ENCODE data around the gene SPATA6L. TPM values are rescaled to one million over a fixed set of nuclear protein-coding genes. Genes with fewer than 3 reads are reported as not detected.
"Not testable (repeated sequence)": the region's sequence is repeated elsewhere in the genome, so short reads cannot be mapped to it uniquely, and the experiment has no call there.

The SPATA6L gene
- total RNA-seq, 1 donor from 2014 or later = 8.8 TPM

DNA sequence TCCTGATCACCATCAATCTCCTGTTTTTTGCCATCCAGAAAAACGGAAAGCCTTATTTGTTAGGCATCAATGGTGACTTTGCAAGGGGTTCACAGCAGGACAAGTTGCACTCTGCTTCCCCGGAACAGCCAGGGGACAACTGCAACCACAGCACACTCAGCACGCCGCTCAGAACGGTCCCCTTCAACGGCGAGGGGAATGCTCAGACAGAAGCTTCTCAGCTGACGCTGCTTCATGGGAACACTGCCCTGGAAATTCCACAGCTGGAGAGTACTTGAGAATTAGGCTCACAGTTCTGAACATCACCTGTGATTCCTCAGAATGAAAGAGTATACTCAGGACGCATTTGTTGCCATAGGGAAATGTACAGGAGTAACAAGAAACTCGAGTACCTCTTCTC, 44.3 kb downstream of the SPATA6L start:
- DNase-seq = no peak

DNA sequence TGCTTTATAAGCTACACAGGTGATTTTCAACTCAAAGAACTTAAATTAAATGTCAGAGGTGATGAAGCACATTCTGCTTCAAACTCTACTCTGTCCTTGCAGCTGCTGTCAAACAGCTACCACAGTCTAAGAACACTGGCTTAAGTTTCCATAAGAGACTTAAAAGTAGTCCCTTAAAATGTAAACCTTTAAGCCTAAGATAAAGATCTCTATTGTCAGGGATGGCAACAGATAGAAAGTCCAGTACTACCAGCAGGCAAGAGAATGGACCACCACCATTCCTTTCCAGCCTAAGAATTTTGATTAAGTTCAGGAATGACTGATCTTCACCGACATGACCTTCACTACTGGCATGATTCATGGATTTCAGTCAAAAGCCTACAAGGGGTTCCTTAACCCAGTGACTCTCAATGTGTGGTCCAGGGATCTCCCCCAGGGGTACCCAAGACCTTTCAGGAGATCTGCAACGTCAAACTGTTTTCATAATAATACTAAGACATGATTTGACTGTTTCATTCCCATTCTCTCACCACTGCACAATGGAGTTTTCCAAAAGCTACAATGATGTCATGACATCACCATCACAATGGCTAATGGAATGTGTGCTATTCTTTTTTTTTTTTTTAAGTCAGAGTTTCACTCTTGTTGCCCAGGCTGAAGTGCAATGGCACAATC, 45.3 kb downstream of the SPATA6L start:
- DNase-seq = peak; percentile 46

DNA sequence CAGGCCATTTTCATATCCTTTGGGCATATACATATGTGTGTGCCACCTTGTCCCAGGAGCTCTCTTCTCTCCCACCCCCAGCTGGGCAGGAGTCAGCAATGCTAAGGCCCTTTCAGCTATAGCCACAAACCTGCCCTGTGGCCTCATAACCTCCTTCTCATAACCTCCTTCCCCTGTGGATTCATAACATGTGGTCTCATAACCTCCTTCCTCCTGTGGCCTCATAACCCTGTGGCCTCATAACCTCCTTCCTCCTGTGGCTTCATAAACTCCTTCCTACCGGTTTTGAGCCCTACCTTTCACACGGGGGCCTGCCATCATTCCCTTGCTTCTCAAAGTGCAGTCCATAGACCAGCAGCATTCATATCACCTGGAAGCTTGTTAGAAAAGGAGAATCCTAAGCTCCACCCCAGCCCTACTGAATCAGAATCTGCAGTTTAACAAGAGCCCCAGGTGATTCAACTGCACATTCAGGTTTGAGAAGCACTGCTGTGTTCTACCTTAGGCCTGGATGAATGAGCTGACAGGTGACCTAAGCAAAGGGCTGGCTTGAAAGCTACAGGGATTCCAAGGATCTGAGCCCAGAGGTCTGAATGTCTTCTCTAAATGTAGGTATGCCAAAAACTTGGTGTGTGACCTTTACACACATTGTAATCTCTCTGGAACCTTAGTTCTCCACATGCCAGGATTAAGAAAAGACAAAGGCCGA, 46.1 kb downstream of the SPATA6L start:
- no peak for DNase-seq

DNA sequence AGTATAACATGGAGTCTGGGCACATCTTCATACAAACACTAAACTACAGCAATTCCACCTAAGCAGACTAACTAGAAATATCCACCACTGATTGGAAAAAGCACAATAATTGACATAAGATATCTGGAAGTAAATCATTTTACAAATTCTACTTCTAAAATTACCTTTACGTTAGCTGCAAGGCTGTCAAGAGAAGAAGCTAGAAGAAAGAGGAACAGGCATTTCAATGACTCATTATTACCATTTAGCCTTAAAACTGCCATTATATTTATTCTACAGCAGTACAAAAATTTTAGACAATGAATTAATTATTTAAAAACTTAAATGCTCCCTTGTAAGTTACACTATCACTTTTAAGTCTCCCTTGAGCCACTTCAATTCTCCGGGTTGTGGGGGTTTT, 47.6 kb downstream of the SPATA6L start:
- DNase-seq = no peak

DNA sequence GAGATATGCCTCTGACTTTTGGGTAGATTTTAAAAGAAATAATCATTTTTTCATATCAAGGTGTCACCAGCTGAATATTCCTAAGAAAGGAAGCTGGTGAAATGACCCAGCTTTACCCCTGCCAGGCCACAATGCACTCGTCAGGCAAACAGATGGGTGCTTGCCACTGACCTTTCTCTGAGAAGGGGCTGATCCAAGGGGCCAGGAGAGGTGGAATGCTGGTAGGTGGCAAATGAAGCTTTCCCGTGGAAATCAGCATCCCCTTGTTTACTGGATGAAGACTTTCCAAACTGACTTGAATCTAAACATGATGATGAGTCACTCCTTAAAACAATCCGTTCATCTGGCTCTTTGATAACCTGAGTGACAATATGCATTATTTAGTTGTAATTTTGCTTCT, 48.5 kb downstream of the SPATA6L start:
- DNase-seq = peak; percentile 15

DNA sequence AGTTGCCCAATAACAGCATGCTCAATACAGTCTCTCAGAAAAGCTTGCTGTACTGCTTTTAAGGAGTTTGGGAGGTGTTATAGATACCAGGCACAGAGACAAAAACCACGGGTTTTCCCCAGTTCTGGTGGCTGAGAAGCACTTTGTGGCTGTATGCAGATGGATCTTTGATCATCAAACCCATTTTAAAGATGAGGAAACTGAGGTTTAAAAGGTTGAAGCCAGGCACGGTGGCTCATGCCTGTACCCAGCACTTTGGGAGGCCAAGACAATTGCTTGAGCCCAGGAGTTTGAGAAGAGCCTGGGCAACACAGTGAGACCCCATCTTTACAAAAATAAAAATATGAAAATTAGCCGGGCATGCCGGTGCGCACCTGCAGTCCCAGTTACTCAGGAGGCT, 50.5 kb downstream of the SPATA6L start:
- no peak for DNase-seq

DNA sequence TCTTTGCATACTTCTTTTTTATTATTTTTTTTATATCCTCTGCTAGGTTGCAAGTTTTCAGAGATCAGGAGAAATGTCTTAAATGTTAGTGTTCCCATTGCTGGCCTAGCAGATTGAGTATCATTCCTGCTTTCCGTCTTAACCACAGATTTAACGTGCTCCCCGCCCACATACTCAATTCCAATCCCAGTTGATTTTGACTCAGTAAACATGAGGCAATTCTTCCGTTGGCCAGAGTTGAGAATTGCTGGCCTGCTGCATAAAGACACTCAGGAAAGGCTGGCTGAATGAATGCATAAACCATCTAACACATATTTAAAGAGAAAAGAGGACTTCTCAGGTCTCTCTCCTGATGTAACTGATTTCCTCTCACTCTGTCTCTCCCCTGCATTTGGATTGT, 51.0 kb downstream of the SPATA6L start:
- DNase-seq = no peak

DNA sequence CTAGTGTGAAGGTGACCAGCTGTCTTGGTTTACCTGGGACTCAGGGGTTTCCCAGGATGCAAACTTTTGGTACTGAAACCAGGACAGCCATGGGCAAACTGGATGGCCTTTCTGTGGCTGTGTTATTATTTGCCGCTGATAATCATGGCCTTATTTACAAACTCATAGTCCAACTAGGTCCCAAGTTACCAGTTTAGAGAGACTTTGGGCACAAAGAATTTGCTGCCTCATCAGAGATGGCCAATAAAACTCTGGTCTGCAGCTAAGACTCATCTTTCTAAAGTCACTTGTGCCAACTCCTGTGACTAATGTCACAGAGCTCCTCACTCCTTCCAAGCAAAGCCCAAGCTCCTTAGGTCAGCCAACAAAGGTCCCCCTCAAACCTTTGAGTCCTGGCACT, 51.7 kb downstream of the SPATA6L start:
- no peak for DNase-seq

DNA sequence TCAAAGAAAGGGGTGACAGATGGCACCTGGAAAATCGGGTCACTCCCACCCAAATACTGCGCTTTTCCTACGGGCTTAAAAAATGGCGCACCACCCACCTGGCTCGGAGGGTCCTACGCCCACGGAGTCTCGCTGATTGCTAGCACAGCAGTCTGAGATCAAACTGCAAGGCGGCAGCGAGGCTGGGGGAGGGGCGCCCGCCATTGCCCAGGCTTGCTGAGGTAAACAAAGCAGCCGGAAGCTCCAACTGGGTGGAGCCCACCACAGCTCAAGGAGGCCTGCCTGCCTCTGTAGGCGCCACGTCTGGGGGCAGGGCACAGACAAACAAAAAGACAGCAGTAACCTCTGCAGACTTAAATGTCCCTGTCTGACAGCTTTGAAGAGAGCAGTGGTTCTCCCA, 60.2 kb downstream of the SPATA6L start:
- not testable (repeated sequence) for DNase-seq

DNA sequence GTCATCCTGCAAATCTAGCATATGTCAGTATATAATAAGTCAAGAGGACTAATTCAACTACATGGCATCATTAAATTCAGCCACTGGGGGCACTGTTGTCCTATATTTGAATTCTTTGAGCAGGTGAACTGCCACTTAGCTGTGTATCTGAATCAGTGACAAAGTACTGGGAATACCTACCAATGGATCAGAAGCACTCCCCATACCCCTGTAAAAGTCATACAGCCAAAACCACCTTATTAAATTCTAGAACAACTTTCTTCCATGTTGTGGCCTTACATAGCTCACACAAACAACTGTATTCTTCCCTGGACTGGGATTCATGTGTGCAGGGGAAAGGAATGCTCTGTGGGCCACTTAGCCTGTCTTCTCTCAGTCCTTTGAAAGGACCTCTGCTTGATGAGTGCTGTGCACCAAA, 61.6 kb downstream of the SPATA6L start:
- peak; percentile 84 for DNase-seq

DNA sequence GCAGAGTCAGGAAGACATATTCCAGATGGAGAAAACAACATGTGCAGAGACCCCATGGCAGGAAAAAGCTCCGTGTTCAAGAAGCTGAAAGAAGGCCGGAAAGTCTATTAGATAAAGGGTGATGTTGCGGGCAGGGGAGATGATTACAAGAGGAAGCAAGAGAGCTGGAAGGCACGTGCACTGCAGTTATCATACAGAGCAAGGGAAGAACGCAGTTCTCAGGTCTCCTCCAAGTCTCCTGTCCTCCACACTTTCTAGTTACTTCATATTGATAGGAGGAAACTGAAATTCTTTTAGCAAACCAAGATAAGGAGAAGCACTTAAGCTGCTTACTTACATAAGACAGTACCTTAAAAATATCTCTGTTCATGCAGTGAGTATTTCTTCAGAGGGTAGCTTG, 62.5 kb downstream of the SPATA6L start:
- DNase-seq = no peak

DNA sequence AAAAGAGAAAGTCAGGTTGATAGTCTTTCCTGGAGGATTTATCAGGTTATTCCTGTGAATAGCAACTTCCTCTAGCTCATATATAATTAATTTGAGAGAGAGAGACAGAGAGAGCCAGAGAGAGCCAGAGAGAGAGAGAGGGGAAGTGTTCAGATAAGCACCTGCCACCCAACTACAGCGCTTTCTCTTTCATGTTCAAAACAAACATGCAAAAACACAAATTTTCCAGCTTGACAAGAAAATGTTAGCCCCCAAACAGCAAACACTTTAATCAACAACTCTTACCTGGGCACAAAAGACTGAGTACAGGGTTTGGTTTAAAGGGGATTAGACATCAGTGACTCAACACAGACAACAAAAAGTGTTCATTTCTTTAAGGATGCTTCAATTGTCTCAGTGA, 65.9 kb downstream of the SPATA6L start:
- DNase-seq = no peak

DNA sequence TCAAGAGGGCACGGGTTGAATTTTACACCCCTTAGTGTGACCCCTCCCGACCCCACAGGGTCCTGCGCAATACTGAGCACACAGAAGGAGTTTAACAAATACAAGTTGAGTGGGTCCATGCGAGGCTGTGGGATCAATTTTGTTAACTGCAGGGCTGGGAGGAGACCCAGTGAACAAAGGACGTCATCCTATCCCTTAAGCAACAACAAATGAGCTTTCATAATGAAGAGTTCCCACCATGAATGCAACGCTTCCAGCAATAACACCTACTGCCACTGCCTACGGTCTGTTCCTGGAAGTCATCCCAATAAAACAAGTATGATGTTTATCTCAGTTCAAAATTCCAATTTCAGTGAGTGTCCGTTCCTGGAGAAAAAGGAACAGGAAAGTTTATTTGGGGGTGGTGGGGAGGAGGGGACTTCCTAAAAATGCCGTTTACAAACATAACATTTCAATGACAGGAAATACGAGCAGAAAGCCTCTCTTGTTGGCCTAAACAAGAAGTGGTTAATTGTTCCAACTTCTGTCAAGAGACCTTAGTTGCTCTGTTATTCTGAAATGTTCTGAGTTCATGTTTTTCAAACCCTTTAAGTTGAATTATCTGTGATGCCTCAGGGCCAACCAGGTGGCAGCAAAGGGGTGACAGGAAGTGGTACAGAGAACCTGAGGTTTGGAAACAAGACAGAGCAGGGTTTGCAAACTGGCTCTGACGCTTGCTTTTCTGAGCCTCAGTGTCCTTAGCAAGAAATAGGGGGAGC, 69.9 kb downstream of the SPATA6L start:
- DNase-seq = peak; percentile 64

DNA sequence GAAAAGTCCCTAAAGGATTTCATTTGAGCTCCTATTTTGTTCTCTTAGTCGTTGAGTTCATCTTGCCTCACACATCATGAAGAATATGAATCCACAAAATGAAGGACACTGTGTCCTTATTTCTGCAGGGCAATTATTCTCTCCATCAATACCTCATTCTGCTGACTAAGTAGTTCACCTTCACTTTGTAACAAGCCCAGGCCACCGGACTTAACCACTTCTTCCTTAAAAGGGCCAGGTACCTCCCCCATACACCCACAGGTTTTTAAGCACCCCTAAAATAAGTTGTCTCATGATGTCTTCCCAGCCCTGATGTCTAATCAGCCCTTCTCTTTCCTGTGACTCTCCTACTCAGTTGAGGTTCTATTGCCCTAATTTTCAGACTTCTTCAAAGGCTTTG, 71.3 kb downstream of the SPATA6L start:
- no peak for DNase-seq

DNA sequence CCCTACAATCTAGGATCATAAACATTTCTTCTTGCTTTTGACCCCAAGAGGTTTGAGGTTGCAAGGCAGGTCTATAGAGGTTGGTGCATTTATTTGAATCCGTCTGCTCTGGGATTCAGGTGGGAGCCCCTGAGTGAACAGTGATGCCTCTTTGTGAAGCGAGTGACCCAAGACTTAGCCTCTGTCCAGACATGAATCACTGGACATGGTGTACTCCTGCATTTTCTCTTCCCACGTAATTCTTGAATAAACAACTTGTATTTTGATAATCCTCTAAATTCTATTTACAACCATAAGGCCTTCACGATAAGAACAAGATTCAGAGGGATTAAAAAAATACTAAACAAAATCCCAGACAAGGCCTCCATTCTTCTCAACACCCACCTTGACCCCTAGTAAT, 71.7 kb downstream of the SPATA6L start:
- no peak for DNase-seq

DNA sequence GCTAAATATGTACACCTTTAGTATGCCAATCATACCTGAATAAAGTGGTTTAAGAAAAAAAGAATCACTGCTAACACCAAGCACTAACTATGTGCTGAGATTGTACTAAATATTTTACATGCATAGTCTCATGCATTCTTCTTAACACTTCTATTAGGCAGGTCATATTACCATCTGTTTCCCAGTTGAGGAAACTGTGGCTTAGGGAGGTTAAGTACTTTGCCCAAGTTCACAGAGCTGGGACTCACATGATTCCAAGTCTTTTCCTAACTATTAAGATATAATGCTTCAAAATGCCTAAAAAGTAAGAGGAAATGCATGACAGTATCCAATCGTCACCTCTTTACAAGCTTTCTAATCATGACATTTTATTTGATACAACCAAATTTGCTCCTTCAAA, 73.4 kb downstream of the SPATA6L start:
- DNase-seq = peak; percentile 72

DNA sequence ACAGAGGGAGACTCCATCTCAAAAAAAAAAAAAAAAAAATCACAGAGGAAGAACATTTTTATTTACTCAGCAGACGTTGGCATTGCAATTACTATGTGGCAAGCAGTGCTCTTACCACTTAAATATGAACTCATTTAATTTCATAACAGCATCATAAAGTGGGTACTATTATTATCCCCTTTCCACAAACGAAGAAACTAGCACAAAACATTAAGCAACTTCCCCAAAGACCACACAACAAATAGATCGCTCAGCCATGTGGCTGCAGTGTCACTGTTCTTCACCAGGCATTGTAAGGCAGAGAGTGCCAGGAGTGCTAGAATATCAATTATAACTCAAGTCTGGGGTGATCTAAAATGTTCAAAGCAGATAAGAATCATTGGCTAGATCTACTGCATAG, 74.0 kb downstream of the SPATA6L start:
- DNase-seq = no peak

DNA sequence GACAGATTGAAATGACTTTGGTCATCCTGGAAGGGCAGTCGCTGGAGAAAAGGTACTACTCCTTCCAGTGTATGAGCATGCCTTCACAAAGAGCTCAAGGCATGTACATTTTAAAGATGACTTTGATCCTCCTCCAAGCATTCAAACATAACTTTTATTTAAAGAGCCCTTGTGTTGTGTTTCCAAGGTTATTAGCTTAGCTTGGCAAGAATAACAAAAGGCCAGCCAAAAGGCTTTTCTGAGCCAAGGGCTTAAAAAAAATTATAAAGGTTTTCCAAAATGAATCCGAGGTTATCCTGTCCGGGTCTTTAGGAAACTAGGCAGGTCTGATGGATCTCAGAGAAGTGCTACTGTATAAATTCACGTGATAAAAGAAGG, 75.2 kb downstream of the SPATA6L start:
- DNase-seq = peak; percentile 69

DNA sequence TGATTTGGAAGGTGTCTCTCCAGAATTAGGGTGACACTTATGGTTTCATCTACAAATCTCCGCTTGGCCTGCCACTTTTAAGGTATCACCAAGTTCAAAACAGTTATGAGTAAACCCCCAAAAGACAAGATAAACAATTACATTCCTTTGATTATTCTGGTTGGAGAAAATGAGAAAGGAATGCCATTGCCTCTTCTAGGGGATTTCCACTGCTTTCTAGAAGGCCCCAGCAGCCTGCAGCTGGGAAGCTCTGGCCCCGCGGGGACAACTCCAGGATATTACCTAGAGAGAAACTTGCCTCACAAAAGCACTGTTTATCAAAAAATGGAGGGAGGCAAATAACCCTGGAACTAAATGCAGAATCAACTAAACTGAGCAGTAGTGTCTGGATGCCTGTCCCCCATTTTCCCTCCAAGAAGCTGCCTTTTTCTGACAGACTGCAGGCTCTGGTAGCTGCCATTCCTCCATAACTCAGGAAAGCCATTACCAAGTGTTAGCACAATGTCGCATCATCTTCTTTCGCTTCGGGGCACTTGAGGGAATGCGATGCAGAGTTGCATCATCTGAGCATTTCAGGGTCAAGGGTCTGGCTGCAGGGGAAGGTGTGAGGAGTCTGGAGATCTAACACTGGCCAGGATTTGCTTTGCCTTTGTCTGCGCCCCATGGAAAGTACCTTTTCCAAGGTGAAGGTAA, 75.7 kb downstream of the SPATA6L start:
- peak; percentile 28 for DNase-seq

DNA sequence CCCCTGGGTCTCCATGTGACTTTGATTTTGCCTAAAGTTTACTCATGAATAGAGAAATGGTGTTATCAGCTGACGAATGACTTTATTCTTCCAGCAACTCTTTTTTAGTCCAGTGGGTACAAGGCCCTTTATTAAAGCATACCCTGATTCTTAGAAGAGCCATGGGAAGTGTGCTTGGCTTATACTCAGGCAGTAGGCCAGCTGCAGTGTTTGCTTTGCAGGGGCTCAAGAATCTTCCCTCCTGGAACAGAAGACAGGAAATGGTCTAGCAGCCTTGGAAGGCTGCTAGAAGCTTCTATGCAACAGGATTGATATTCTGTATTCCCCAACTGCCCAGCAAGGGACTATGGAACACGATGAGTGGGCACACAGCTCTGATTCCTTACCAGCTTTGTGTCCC, 77.6 kb downstream of the SPATA6L start:
- DNase-seq = peak; percentile 28

DNA sequence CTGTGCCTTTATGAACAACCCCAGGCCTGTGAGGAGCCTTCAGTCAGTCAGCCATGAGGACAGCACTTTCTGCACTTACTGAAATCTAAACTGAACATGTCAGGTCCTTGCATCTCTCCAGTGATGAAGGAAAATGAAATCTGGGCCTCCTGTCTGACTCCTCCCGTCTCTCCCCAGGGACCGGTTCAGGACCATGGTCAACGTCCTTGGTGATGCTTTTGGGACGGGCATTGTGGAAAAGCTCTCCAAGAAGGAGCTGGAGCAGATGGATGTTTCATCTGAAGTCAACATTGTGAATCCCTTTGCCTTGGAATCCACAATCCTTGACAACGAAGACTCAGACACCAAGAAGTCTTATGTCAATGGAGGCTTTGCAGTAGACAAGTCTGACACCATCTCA, 81.1 kb downstream of the SPATA6L start:
- no peak for DNase-seq

DNA sequence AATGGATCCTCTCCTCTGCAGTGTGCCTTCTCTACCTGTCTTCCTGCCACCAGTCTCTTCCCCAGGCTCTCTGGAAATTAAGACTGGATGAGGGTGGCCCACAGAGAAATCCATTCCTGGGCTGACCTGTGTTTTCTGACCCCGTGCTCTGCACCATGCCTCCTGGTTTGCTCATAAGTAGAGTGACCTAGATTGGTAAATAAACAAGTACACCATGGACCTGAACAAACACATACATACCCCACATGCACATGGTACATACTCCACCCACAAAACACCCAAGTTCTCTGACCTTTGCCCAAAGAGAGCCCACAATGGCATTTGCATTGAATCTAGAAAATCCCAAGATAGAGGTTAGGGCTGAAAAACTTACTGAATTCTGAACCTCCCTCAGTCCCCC, 81.6 kb downstream of the SPATA6L start:
- DNase-seq = no peak

DNA sequence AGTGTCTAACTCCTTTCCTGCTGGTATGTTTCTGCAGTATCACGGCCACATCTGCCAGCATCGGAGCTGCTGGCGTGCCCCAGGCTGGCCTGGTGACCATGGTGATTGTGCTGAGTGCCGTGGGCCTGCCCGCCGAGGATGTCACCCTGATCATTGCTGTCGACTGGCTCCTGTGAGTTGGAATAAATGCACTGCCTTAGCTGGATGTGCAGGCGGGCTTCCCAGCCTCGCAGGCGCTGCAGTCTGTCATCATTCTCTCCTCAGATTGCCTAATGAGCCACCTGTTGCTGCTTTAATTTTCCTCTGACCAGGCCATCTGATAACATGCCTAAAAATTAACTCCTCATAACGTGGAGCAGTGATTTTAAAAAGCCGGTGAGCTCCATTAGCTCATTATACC, 83.3 kb downstream of the SPATA6L start:
- DNase-seq = no peak

All from dermis blood vessel endothelial cell (primary cell).